Measurements from ENCODE around the gene SNTA1. TPM values are rescaled to one million over a fixed set of nuclear protein-coding genes. Genes with fewer than 3 reads are reported as not detected.

Gene SNTA1
- 8.0 to 11.2 TPM (median 10.6 TPM) in 5 replicates for total RNA-seq (2022; extraction: Qiagen RNA extraction; ENCODE audit: low read depth)

GRCh38 chr20:33443512-33444239 is at the start of gene SNTA1:
Gene SNTA1, minus strand, starts transcription at chr20:33443763. Its CDS starts 143 bp downstream, at chr20:33443620.

GRCh38 chr20:33490023-33490933 is 46.7 kb upstream of the SNTA1 start, which contains the start of gene CBFA2T2:
Gene CBFA2T2, plus strand, starts transcription at chr20:33490096. Its CDS starts 172 bp downstream, at chr20:33490268.

GRCh38 chr20:33401184-33401920 is 42.2 kb downstream of the SNTA1 start, which contains the start of gene CDK5RAP1:
Gene CDK5RAP1, minus strand, starts transcription at chr20:33401519. Its CDS starts 4,455 bp downstream, at chr20:33397064.

Other genes starting within 250 kb of the SNTA1 start
- gene BPIFA3, start 226.4 kb downstream of the SNTA1 start, total RNA-seq (2022; extraction: Qiagen RNA extraction; ENCODE audit: low read depth) = not detected in 5 replicates
- gene BPIFA1, start 207.8 kb downstream of the SNTA1 start, total RNA-seq (2022; extraction: Qiagen RNA extraction; ENCODE audit: low read depth) = not detected in 5 replicates
- 0.07 to 0.15 TPM (median 0.14 TPM) in 3 of 5 replicates, not detected in the others for gene BPIFB1, start 160.5 kb downstream of the SNTA1 start, total RNA-seq (2022; extraction: Qiagen RNA extraction; ENCODE audit: low read depth)
- gene CDK5RAP1, start 42.2 kb downstream of the SNTA1 start, total RNA-seq (2022; extraction: Qiagen RNA extraction; ENCODE audit: low read depth) = 32.5 to 35.8 TPM (median 34.4 TPM) in 5 replicates
- 4.6 to 7.7 TPM (median 6.0 TPM) in 5 replicates for gene CBFA2T2, start 46.3 kb upstream of the SNTA1 start, total RNA-seq (2022; extraction: Qiagen RNA extraction; ENCODE audit: low read depth)
- gene C20orf144, start 218.6 kb upstream of the SNTA1 start, total RNA-seq (2022; extraction: Qiagen RNA extraction; ENCODE audit: low read depth) = 0.06 to 0.18 TPM (median 0.09 TPM) in 5 replicates
- 0.02 TPM in 1 of 5 replicates, not detected in the others for gene ACTL10, start 223.2 kb upstream of the SNTA1 start, total RNA-seq (2022; extraction: Qiagen RNA extraction; ENCODE audit: low read depth)
- gene NECAB3, start 230.7 kb upstream of the SNTA1 start, total RNA-seq (2022; extraction: Qiagen RNA extraction; ENCODE audit: low read depth) = 10.7 to 15.2 TPM (median 14.2 TPM) in 5 replicates
- 27.2 to 31.6 TPM (median 29.4 TPM) in 5 replicates for gene E2F1, start 242.6 kb upstream of the SNTA1 start, total RNA-seq (2022; extraction: Qiagen RNA extraction; ENCODE audit: low read depth)

Measured in A549 treated with CpdA at 1 μM for 4 hours (cell line).